Astrocyte (in vitro differentiated cells and primary cell): ENCODE results near the gene RPL6. TPM values are rescaled to one million over a fixed set of nuclear protein-coding genes. Genes with fewer than 3 reads are reported as not detected.

Experiments
- DNase-seq: peaks from one replicate; pipeline ENCODE4 v3.0.0-alpha.2; 2010; ENCODE audit warnings: low read depth
- FAIRE-seq: peaks from 2 replicates; lab custom pipeline; 2011; peaks lifted over from hg19 to GRCh38; lab: Jason Lieb, UNC
- H2AFZ ChIP-seq: 2 replicates; pipeline ENCODE4 v1.6.0; 2012; ENCODE audit warnings: low read depth, low read length, inconsistent platforms
- H3K27ac ChIP-seq: 2 replicates; pipeline ENCODE4 v1.5.1; 2011; ENCODE audit warnings: low read depth, low read length, inconsistent platforms
- H3K27me3 ChIP-seq: 2 replicates; pipeline ENCODE4 v1.6.0; 2011; ENCODE audit warnings: low read length, inconsistent platforms; ENCODE audit not compliant: insufficient read depth
- H3K36me3 ChIP-seq: 2 replicates; pipeline ENCODE4 v1.5.1; 2011; ENCODE audit warnings: low read length, inconsistent platforms; ENCODE audit not compliant: insufficient read depth
- H3K4me1 ChIP-seq: 2 replicates; pipeline ENCODE4 v1.5.1; 2011; ENCODE audit warnings: low read length, inconsistent platforms; ENCODE audit not compliant: insufficient read depth
- H3K4me2 ChIP-seq: 2 replicates; pipeline ENCODE4 v1.6.0; 2012; ENCODE audit warnings: low read length, inconsistent platforms
- H3K4me3 ChIP-seq: 2 replicates; pipeline ENCODE4 v1.5.1; 2011; ENCODE audit warnings: low read depth, mild to moderate bottlenecking, low read length, inconsistent platforms; ENCODE audit not compliant: insufficient read depth
- H3K79me2 ChIP-seq: 2 replicates; pipeline ENCODE4 v1.6.0; 2012; ENCODE audit warnings: mild to moderate bottlenecking, low read length, inconsistent platforms; ENCODE audit not compliant: insufficient read depth
- H3K9ac ChIP-seq: 2 replicates; pipeline ENCODE4 v1.6.0; 2012; ENCODE audit warnings: mild to moderate bottlenecking, low read length, inconsistent platforms
- H3K9me3 ChIP-seq: 2 replicates; pipeline ENCODE4 v1.5.1; 2012; ENCODE audit warnings: low read depth, mild to moderate bottlenecking, low read length, inconsistent platforms; ENCODE audit not compliant: insufficient read depth
- H4K20me1 ChIP-seq: 2 replicates; pipeline ENCODE4 v1.6.0; 2012; ENCODE audit warnings: low read length, inconsistent platforms; ENCODE audit not compliant: insufficient read depth
- H3K27ac Mint-ChIP-seq: one replicate; pipeline ENCODE4 v1.8.0; 2021; ENCODE audit warnings: mild to moderate bottlenecking, mixed read lengths; ENCODE audit not compliant: unreplicated experiment
- H3K27me3 Mint-ChIP-seq: one replicate; pipeline ENCODE4 v1.8.0; 2021; ENCODE audit warnings: low read depth, mixed read lengths; ENCODE audit not compliant: unreplicated experiment
- H3K36me3 Mint-ChIP-seq: one replicate; pipeline ENCODE4 v1.8.0; 2021; ENCODE audit warnings: low read depth, mixed read lengths; ENCODE audit not compliant: unreplicated experiment
- H3K4me1 Mint-ChIP-seq: one replicate; pipeline ENCODE4 v1.8.0; 2021; ENCODE audit warnings: low read depth, mixed read lengths; ENCODE audit not compliant: unreplicated experiment
- H3K4me3 Mint-ChIP-seq: one replicate; pipeline ENCODE4 v1.8.0; 2021; ENCODE audit warnings: mild to moderate bottlenecking, moderate library complexity, mixed read lengths; ENCODE audit not compliant: unreplicated experiment
- H3K9me3 Mint-ChIP-seq: one replicate; pipeline ENCODE4 v1.8.0; 2021; ENCODE audit warnings: mild to moderate bottlenecking, mixed read lengths; ENCODE audit not compliant: unreplicated experiment
- CTCF ChIP-seq: IDR thresholded peaks from 2 replicates; pipeline ENCODE4 v1.5.1; 2011; ENCODE audit warnings: low read depth, mild to moderate bottlenecking, inconsistent platforms, low read length, moderate library complexity; ENCODE audit not compliant: insufficient read depth
- EZH2 ChIP-seq: IDR thresholded peaks from 2 replicates; pipeline ENCODE4 v1.6.1; 2012; ENCODE audit warnings: mild to moderate bottlenecking, low read length, inconsistent platforms; ENCODE audit not compliant: insufficient read depth
- total RNA-seq: library from RNA; stranded (reverse); gene quantifications from 2 replicates; pipeline ENCODE4 v1.2.1, GENCODE V29; 2021

Gene RPL6
- total RNA-seq, 1 donor from 2014 or later: 1,136 TPM

- H3K4me2 ChIP-seq: no peak overlapping the region
- no peak overlapping the region for H3K27ac ChIP-seq
- DNase-seq: no peak
- H3K9ac ChIP-seq: no peak overlapping the region
- peak overlapping the region; percentile 96 for H3K4me3 Mint-ChIP-seq
- no peak for TF ChIP-seq CTCF
- no peak for TF ChIP-seq EZH2
- H3K4me3 ChIP-seq: no peak overlapping the region
- no peak overlapping the region for H2AFZ ChIP-seq
- peaks cover 66% of the 10 kb centered on the region for H4K20me1 ChIP-seq
- no peak for FAIRE-seq
- H3K9me3 ChIP-seq: no peaks in the 10 kb centered on the region
- no peaks in the 10 kb centered on the region for H3K27me3 Mint-ChIP-seq
- H3K9me3 Mint-ChIP-seq: no peaks in the 10 kb centered on the region
- no peaks in the 10 kb centered on the region for H3K27me3 ChIP-seq
- peaks cover 7% of the 10 kb centered on the region for H3K4me1 ChIP-seq
- H3K27ac Mint-ChIP-seq: no peak overlapping the region
- H3K36me3 Mint-ChIP-seq: no peaks in the 10 kb centered on the region
- no peaks in the 10 kb centered on the region for H3K36me3 ChIP-seq
- H3K4me1 Mint-ChIP-seq: peaks cover 19% of the 10 kb centered on the region
- H3K79me2 ChIP-seq: peaks cover 79% of the 10 kb centered on the region
These were observed 12.0 kb upstream of the RPL6 start for GRCh38 chr12:112421363-112421762.

- Mint-ChIP-seq H3K27ac (peak overlapping the region; percentile 99), H3K27me3 (no peaks in the 10 kb centered on the region), H3K9me3 (no peaks in the 10 kb centered on the region), H3K36me3 (no peaks in the 10 kb centered on the region), H3K4me3 (peak overlapping the region; percentile 96), H3K4me1 (peaks cover 19% of the 10 kb centered on the region)
- Histone ChIP-seq H3K4me2 (peak overlapping the region; percentile 16), H3K79me2 (peaks cover 73% of the 10 kb centered on the region), H3K4me1 (peaks cover 7% of the 10 kb centered on the region), H3K4me3 (no peak overlapping the region), H3K27ac (no peak overlapping the region), H3K9ac (no peak overlapping the region), H2AFZ (no peak overlapping the region), H3K9me3 (no peaks in the 10 kb centered on the region), H3K27me3 (no peaks in the 10 kb centered on the region), H3K36me3 (no peaks in the 10 kb centered on the region), H4K20me1 (peaks cover 59% of the 10 kb centered on the region)
- TF ChIP-seq CTCF (no peak), EZH2 (no peak)
- DNase-seq (no peak), FAIRE-seq (no peak)
These were observed 11.3 kb upstream of the RPL6 start for GRCh38 chr12:112420740-112421139.

GRCh38 chr12:112419297-112420133 is 10.1 kb upstream of the RPL6 start:
- FAIRE-seq: no peak
- peaks cover 49% of the 10 kb centered on the region for H4K20me1 ChIP-seq

More at GRCh38 chr12:112419297-112420133, 10.1 kb upstream of the RPL6 start:
- no peaks in the 10 kb centered on the region for H3K9me3 Mint-ChIP-seq
- peaks cover 7% of the 10 kb centered on the region for H3K4me1 ChIP-seq
- H3K36me3 Mint-ChIP-seq: no peaks in the 10 kb centered on the region
- peaks cover 19% of the 10 kb centered on the region for H3K4me1 Mint-ChIP-seq
- peak overlapping the region; percentile 99 for H3K27ac Mint-ChIP-seq
- peak; percentile 67 for DNase-seq
- no peaks in the 10 kb centered on the region for H3K36me3 ChIP-seq
- H3K27me3 ChIP-seq: no peaks in the 10 kb centered on the region
- peak overlapping the region; percentile 92 for H3K4me3 ChIP-seq
- peak overlapping the region; percentile 96 for H3K4me3 Mint-ChIP-seq
- TF ChIP-seq EZH2 (no peak), CTCF (no peak)
- H3K79me2 ChIP-seq: peaks cover 61% of the 10 kb centered on the region
- H3K9me3 ChIP-seq: no peaks in the 10 kb centered on the region
- H3K27me3 Mint-ChIP-seq: no peaks in the 10 kb centered on the region
- H3K27ac ChIP-seq: peak overlapping the region; percentile 98
- H2AFZ ChIP-seq: peak overlapping the region; percentile 11
- H3K9ac ChIP-seq: peak overlapping the region; percentile 98
- peak overlapping the region; percentile 82 for H3K4me2 ChIP-seq
